Right lobe of liver (tissue), 6 donors: Measurements from ENCODE around the gene SRP54. TPM values are rescaled to one million over a fixed set of nuclear protein-coding genes. Genes with fewer than 3 reads are reported as not detected.
A peak's percentile ranks its signal among the peaks of the same experiment; 100 is the strongest.

ENCODE experiments used
- ATAC-seq, 4 donors: fragments of 200-7000 bp; cut with Tn5 transposase; one replicate each; pipeline ENCODE4 v1.9.1; 2020; ENCODE audit warnings: mild to moderate bottlenecking in 4 of 4, moderate library complexity in 4 of 4
- DNase-seq, 3 donors: peaks; one replicate each; pipeline ENCODE4 v3.0.0-alpha.2; 2020
- H3K27ac ChIP-seq, 3 donors: fragments of 200-600 bp; one replicate each; pipeline ENCODE4 v1.8.0; 2022
- H3K27me3 ChIP-seq, 2 donors: fragments of 200-600 bp; one replicate each; pipeline ENCODE4 v1.8.0; 2022
- H3K36me3 ChIP-seq, 4 donors: fragments of 200-600 bp; sonication (generic) in 1 of 4; one replicate each; pipeline versions ENCODE4 v1.5.1 to v1.8.0; 2017 to 2022; ENCODE audit warnings: control low read depth in 1 of 4
- H3K4me1 ChIP-seq, 4 donors: fragments of 200-600 bp; sonication (generic) in 1 of 4; one replicate each; pipeline versions ENCODE4 v1.5.1 to v1.8.0; 2017 to 2022; ENCODE audit warnings: control low read depth in 1 of 4
- H3K4me3 ChIP-seq, 3 donors: fragments of 200-600 bp; one replicate each; pipeline ENCODE4 v1.8.0; 2022
- H3K9me3 ChIP-seq, 4 donors: fragments of 200-600 bp; sonication (generic) in 1 of 4; one replicate each; pipeline versions ENCODE4 v1.5.1 to v1.8.0; 2017 to 2022; ENCODE audit warnings: control low read depth in 1 of 4
- POLR2A ChIP-seq: fragments of 450-650 bp; IDR thresholded peaks from one replicate; pipeline ENCODE4 v1.6.1; 2017; ENCODE audit warnings: antibody characterized with exemption, mild to moderate bottlenecking
- WGBS: methylation state at CpG from one replicate; pipeline ENCODE4 v1.1.6; 2018; ENCODE audit warnings: low coverage, low lambda C conversion rate; ENCODE audit not compliant: insufficient coverage; ENCODE audit errors: missing lambda C conversion rate; 5-methylcytosine and 5-hydroxymethylcytosine counted together
- intact Hi-C, 2 donors: fragments of 100-400 bp; cut with DNase I; formaldehyde crosslinking; loops; one replicate each; pipeline versions ENCODE4 v1.11.2 to v1.14.1; 2022
- total RNA-seq, 6 experiments: library from RNA; depleted of rRNA in 2 of 6; stranded (reverse); fragments of >200 nt in 2 of 6; fragmentation: NEBNext Ultra II Directional in 3 of 6; extraction: Animal tissue kit (Norgen Biotek cat#: 25700) in 3 of 6; gene quantifications; one replicate each; pipeline versions ENCODE4 v1.1.0 to v1.2.4, GENCODE V29; 2016 to 2023
- TF ChIP-seq, protein P1 (sequence below), 4 donors: fragments of 200-600 bp in 3 of 4; fragments of 450-650 bp in 1 of 4; IDR thresholded peaks; one replicate each; pipeline versions ENCODE4 v1.5.1 to v1.8.0; 2016 to 2022; ENCODE audit warnings: antibody characterized with exemption in 4 of 4, mild to moderate bottlenecking in 2 of 4
- donor health status: DM: no; HTN: yes; CAD: no.
- donor health status: DM: no; HTN: no; CAD: no.
- donor health status: DM: no; HTN: no; CAD: no.
- donor health status: DM: no; HTN: yes; CAD: no.
- donor health status: DM: no; HTN: yes; CAD: no.

The SRP54 gene
- total RNA-seq, 6 experiments from 2014 or later, result 35.1 to 46.7 (median 41.0) TPM

DNA sequence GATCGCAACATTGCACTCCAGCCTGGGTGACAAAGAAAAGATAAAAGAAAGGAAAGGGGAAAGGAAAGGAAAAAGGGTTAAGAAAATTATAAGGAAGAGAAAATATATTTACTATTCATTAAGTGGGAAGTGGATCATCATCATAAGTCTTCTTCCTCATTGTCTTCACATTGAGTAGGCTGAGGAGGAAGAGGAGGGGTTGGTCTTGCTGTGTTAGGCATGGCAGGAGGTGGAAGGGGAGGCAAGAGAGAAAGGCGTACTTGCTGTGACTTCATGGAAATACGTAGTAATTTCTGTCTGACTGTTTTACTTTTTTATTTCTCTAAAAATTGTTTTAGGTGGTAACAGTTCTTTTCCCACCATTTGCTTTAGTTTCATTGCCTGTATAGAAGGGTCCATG, 89.4 kb downstream of the SRP54 start:
- WGBS, result 78% methylated on average over 3 of the region's 3 CpGs
- Histone ChIP-seq H3K27me3 (no peaks in the 10 kb centered on the region), H3K4me1 (peaks cover 0 to 5% (median 0%) of the 10 kb centered on the region in 4 donors), H3K27ac (no peak overlapping the region), H3K36me3 (peaks cover 0 to 11% (median 5%) of the 10 kb centered on the region in 4 donors), H3K4me3 (no peak overlapping the region), H3K9me3 (no peaks in the 10 kb centered on the region)
- ATAC-seq (peak in 1 of 4 donors; percentile 22), DNase-seq (no peak)
- intact Hi-C loops, result no loop called here
- TF ChIP-seq, protein P1, sequence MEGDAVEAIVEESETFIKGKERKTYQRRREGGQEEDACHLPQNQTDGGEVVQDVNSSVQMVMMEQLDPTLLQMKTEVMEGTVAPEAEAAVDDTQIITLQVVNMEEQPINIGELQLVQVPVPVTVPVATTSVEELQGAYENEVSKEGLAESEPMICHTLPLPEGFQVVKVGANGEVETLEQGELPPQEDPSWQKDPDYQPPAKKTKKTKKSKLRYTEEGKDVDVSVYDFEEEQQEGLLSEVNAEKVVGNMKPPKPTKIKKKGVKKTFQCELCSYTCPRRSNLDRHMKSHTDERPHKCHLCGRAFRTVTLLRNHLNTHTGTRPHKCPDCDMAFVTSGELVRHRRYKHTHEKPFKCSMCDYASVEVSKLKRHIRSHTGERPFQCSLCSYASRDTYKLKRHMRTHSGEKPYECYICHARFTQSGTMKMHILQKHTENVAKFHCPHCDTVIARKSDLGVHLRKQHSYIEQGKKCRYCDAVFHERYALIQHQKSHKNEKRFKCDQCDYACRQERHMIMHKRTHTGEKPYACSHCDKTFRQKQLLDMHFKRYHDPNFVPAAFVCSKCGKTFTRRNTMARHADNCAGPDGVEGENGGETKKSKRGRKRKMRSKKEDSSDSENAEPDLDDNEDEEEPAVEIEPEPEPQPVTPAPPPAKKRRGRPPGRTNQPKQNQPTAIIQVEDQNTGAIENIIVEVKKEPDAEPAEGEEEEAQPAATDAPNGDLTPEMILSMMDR (IDR thresholded peaks at IDR 0.05), result no peak
- no peak for TF ChIP-seq POLR2A

DNA sequence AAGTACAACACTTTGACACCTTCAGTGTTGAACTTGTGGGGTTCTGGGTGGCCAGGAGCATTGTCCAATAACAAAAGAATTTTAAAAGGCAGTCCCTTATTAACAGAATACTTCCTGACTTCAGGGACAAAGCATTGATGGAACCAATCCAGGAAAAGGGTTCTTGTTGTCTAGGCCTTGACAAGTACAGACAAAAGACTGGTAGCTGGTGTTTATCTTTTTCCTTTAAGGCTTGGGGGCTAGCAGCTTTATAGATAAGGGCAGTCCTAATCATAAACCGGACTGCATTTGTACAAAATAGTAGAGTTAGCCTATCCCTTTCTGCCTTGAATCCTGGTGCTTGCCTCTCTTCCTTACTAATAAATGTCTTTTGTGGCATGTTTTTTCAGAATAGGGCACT, 90.7 kb downstream of the SRP54 start:
- ATAC-seq (no peak), DNase-seq (no peak)
- WGBS, result no CpG with 5 or more reads among the region's 1 CpG
- no peaks in the 10 kb centered on the region for H3K27me3 ChIP-seq
- no peak for TF ChIP-seq POLR2A
- TF ChIP-seq, protein P1 (IDR thresholded peaks at IDR 0.05), result no peak
- H3K9me3 ChIP-seq, result no peaks in the 10 kb centered on the region
- H3K4me3 ChIP-seq, result no peak overlapping the region
- peaks cover 0 to 14% (median 3%) of the 10 kb centered on the region in 4 donors for H3K4me1 ChIP-seq
- peaks cover 0 to 10% (median 4%) of the 10 kb centered on the region in 4 donors for H3K36me3 ChIP-seq
- no peak overlapping the region for H3K27ac ChIP-seq
- intact Hi-C loops, result no loop called here

DNA sequence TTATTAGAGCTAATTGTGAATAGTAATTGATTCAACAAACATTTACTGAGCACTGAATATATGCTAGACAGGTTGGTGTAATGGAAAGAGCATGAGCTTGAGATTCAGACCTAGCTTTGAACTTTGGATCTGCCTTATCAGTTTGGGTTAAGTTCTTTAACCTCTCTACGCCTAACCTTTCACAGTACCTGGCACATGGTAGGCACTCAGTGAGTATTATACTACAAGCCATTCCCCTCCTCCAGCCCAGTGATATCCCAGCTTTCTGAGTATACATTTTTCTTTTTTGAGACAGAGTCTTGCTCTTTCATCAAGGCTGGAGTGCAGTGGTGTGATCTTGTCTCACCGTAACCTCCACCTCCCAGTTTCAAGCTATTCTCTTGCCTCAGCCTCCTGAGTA, 95.3 kb downstream of the SRP54 start:
- DNase-seq, result peak in 1 of 3 donors; percentile 65
- intact Hi-C loops, result no loop called here
- Histone ChIP-seq H3K36me3 (peaks cover 0 to 23% (median 12%) of the 10 kb centered on the region in 4 donors), H3K27ac (peak overlapping the region in 2 of 3 donors; percentile 73 to 81), H3K4me1 (peaks cover 0 to 31% (median 5%) of the 10 kb centered on the region in 4 donors), H3K27me3 (no peaks in the 10 kb centered on the region), H3K9me3 (no peaks in the 10 kb centered on the region), H3K4me3 (no peak overlapping the region)
- no peak for TF ChIP-seq POLR2A
- TF ChIP-seq, protein P1 (IDR thresholded peaks at IDR 0.05), result no peak
- ATAC-seq, result peak; percentile 98 to 100 (median 99)
- 32% methylated on average over 2 of the region's 2 CpGs for WGBS

Other genes starting within 250 kb of the SRP54 start
- 10 to 100 TPM in 5 of 6 experiments, 1 to 10 TPM in 1; 6.6 to 19.4 (median 14.3) TPM for gene BAZ1A, start 107.6 kb upstream of the SRP54 start, total RNA-seq
- 10 to 100 TPM; 44.2 to 48.4 (median 47.2) TPM for gene FAM177A1, start 63.3 kb downstream of the SRP54 start, total RNA-seq
- 10 to 100 TPM in 2 of 6 experiments, 1 to 10 TPM in 4; 6.8 to 15.6 (median 9.4) TPM for gene PPP2R3C, start 139.0 kb downstream of the SRP54 start, total RNA-seq
- 10 to 100 TPM; 15.2 to 22.2 (median 19.7) TPM for gene PRORP, start 139.6 kb downstream of the SRP54 start, total RNA-seq